SH-SY5Y (cell line): ENCODE measurements around the gene CLDN20.

Experiments used
- GATA2 ChIP-seq: IDR thresholded peaks from 2 replicates; pipeline ENCODE4 v1.6.1; 2011; ENCODE audit warnings: mild to moderate bottlenecking, low read depth, low read length
- GATA3 ChIP-seq: IDR thresholded peaks from 2 replicates; pipeline ENCODE4 v1.6.1; 2011; ENCODE audit warnings: low read depth, mild to moderate bottlenecking, low read length, moderate library complexity

CLDN20 gene

DNA sequence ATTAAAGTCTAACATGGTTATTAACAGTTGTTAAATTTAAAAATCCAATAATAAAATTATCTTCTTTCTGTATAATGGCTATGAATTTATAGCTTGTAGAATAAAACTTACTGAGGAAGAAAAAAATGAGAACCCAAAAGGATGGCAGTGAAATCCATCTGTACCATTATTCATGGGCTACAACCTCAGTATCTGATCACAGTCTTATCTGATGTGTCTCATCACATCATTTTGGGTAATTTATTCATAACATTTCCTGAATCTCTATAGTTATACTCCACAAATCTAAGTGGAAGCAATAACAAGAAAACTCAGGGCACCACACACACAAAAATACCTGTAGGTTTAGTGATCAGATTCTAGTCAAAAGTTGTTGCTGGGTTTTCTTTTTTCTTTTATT is 7.3 kb downstream of the CLDN20 start:
- TF ChIP-seq GATA3 (peak; percentile 82), GATA2 (0 out of 2 replicates have a peak, but pooled peaks have one; percentile 22)

DNA sequence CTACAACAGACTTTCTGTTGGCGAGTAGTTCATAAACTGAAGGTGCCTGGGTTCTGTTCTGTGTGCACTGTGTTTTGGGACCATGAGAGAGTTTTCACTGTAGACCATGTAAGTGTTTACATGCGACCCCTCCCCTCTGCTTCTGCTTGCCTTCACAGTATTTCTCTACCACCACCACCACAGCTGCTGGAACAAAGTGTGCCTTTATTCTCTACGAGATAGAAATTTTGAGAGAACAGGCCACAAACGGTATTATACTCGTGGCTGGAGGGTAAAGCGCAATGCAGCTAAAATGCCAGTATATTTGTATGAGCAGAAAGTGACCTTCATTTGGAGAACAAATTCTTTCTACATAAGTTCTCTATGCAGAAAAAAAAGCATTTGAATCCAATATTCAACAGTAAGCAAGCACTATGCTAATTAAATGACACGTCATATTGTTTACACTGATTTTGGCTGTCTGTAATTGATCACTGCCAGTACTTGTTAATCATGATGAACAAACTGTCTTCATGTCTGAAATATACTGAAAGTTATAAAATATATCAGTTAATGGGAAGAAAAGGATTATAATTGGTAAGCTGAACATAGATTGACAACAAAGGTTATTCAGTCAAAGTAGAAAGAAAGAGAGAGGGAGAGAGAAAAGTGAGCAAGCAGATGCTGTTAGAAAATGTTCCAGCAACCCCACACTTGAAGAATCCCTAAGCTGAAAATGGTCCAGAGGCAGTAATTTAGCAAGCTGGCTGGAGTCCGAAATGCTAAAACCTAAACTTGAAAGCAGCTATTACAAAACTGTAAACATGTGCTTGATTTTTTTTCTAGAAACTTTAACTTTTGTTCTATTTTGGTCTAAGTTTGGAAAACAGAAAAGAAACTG is 8.8 kb downstream of the CLDN20 start:
- no peak for TF ChIP-seq GATA2
- TF ChIP-seq GATA3 = no peak

GRCh38 chr6:155273431-155273830 is 9.6 kb downstream of the CLDN20 start:
- TF ChIP-seq GATA3 (no peak), GATA2 (no peak)

DNA sequence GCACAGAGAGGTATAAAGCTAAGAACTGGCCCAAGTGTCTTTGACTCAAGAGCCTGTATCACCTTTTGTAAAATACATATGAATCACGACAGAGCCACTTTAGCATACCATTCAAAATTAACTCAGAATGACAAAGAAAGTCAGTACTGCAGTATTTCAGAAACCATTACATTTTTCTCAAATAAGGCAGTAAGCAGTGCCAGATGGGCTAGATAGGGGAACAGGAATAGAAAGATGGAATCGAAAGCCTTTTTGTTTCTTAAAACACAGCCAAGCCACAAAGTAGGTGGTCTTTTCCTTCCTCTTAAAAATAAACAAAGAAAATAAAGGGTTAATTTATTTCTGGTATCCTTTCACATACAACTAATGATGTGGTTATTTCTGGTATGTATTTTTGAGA is 10.3 kb downstream of the CLDN20 start:
- TF ChIP-seq GATA3 (no peak), GATA2 (no peak)

DNA sequence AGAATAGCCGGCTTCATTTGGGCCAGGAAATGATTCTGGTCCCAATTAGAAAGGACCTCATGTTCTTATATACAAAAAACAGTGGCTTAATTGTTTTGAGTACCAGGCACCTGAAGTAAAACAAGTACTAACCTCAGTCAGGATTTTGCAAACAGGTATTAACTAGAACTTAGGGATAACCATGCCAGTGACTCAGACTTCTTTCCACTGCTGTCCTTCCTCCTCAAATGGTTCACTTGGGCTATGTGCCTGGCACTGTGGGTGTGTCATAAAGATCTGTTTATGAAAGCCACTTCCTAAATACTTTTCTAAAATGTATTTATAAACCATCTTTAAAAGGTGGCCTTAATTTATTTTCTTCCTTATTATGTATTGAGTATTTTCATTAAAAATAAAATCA is 10.7 kb downstream of the CLDN20 start:
- TF ChIP-seq GATA2 (no peak), GATA3 (no peak)

GRCh38 chr6:155275808-155276480 is 12.1 kb downstream of the CLDN20 start:
- TF ChIP-seq GATA2 = peak; percentile 92
- peak; percentile 75 for TF ChIP-seq GATA3

DNA sequence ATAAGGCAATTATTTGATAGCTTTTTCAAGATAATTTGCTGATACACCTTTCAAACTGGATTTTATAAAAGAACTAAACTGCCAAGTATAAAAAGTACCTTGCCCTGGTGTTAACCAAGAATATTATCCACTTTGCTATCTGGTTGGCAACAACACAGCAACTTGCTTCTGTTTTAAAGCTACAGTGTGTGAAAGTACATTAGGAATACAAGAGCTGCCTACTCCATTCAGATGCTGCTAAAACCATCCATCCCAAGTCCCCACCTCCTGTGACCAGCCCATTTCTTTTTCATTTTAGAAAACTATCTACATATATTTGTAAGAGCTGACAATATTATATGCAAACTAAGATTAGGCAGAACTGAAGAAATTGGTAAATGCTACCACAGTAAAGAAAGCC is 12.8 kb downstream of the CLDN20 start:
- TF ChIP-seq GATA2 (no peak), GATA3 (no peak)

DNA sequence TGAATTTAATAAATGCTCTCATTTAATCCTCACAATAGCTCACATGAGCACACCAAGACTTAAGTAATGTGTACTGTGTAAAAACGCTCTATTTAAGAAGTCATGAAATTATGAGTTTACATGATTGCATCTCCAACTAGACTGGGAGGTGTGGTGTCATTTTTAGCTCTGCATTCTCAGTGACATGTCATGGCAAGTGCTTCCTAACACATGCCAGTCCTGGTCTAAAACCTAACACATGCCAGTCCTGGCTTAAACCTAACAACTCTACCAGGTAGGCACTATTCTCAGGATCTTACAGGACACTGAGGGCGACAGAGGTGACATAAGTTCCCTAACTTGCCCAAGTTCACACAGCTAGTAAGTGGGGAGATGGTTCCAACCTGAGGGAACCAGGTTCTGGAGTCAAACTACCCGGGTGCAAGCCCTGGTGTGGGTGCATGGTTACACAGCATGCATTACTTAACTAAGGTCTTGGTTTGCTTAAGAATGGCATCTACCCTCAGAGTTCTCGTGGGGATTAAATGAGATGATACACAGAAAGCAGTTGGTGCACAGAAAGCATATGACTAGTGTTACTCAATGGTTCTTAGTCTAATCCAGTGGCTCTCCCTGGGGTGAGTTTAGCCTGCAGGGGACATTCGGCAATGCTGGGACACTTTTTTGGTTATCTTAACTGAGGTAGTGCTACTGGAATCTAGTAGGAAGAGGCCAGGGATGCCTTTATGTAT is 14.7 kb downstream of the CLDN20 start:
- TF ChIP-seq GATA2 (no peak), GATA3 (no peak)

GRCh38 chr6:155284775-155285174 is 21.0 kb downstream of the CLDN20 start:
- TF ChIP-seq GATA3 = no peak
- TF ChIP-seq GATA2 = no peak

DNA sequence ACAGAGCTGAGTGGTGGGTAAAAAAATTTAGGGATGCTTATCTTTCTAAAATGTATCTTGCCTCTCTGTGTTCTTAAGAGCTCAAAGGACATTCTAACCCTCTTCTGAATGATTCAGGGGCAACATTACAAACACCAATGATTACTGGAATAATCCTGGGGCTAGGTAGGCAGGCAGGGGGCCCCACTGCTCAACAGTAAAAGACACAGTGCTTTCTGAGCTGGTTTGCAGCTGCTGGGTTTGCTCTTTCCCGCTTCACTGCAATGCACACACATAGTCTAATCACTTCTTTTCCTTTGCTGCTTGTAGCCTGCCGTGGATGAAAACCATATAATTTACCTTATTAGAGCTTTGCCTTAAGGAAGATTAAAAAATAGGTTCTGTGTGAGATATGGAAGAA is 23.9 kb downstream of the CLDN20 start:
- TF ChIP-seq GATA3 = no peak
- no peak for TF ChIP-seq GATA2

DNA sequence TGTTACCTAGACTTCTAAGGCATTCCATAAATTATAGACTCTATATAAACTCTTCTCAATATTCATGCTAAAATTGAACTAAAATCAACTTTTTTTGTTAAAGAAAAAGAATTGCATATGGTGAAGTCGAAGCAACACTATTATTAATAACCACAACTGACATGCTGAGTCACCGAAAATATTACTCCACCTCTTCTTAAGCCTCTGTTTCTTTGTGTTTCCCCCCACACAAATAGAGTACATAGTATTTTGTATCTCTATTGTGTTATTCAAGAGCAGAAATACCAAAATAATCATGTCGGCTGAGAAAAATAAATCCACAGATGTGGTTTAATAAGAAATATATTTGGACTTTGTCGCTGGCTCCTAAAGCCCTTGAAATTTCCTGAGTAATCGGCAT is 26.7 kb downstream of the CLDN20 start:
- no peak for TF ChIP-seq GATA2
- TF ChIP-seq GATA3 = no peak

DNA sequence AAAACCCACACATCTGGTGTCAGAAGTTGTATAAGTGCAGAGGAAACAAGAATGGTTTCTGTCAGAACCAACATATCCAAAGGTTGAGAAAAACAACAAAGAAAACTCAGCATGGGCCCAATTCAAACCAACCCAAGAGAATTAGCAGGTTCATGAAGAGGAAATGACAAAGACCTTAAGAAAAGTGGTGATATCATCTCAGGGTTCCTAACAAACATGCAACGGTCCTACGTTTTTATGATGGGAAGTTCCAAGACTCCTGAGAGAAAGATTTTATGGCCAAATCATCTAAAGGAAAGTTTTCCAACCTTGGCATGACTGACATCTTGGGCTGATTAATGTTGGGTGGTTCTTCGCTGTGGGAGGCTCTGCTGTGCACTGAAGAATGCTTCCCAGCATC is 27.5 kb downstream of the CLDN20 start:
- no peak for TF ChIP-seq GATA3
- TF ChIP-seq GATA2 = no peak

- TF ChIP-seq GATA2 = no peak
Observed at GRCh38 chr6:155292711-155293110, 28.9 kb downstream of the CLDN20 start.

- TF ChIP-seq GATA3 (no peak), GATA2 (no peak)
Observed at GRCh38 chr6:155297669-155298068, 33.9 kb downstream of the CLDN20 start.

- TF ChIP-seq GATA2 = no peak
- TF ChIP-seq GATA3 = no peak
Observed at GRCh38 chr6:155301867-155302266, 38.1 kb downstream of the CLDN20 start.
